ENCODE data around the gene ANKMY1. TPM values are rescaled to one million over a fixed set of nuclear protein-coding genes. Genes with fewer than 3 reads are reported as not detected.

The ANKMY1 gene
- polyA plus RNA-seq, 2 of the 4 experiments (the other 2 are of a cell fraction) = 10.6 to 16.5 TPM

- H3K27ac ChIP-seq = no peak overlapping the region
- ATAC-seq (no peak), DNase-seq (ENCODE audit: low read depth in 1 of 2, low spot score in 1 of 2) (no peak), FAIRE-seq (no peak)
- H3K4me2 ChIP-seq = no peak overlapping the region
- H3K9me3 ChIP-seq = no peaks in the 10 kb centered on the region
- 87% methylated on average over 19 of the region's 20 CpGs for WGBS (ENCODE audit: missing lambda C conversion rate)
- H3K4me3 ChIP-seq = no peak overlapping the region
- POLR2A ChIA-PET = no interaction called here
- CTCF ChIA-PET = interaction anchor here (1.0 to 2.0 kb wide), 3 partner anchors 11 to 247 kb away, joined by 3 to 5 read pairs (median 4); no protein-coding TSS in a partner anchor
- peaks cover 4% of the 10 kb centered on the region; the same call in 2 of the 3 replicates for H3K4me1 ChIP-seq
- TF ChIP-seq BHLHE40 (IDR thresholded peaks at IDR 0.05; ENCODE audit: low read depth, low read length) (no peak), TFCP2L1 (CRISPR knock-in tag; IDR thresholded peaks at IDR 0.05) (no peak)
These were observed 35.4 kb upstream of the ANKMY1 start for GRCh38 chr2:240593026-240593702.

- H3K4me1 ChIP-seq = peaks cover 12% of the 10 kb centered on the region
- no peak overlapping the region for H3K27ac ChIP-seq
- POLR2A ChIA-PET = no interaction called here
- CTCF ChIA-PET = interaction anchor here (1.0 to 2.0 kb wide), 2 partner anchors 12 to 25 kb away, joined by 4 to 5 read pairs; no protein-coding TSS in a partner anchor
- WGBS (ENCODE audit: missing lambda C conversion rate) = 92% methylated on average over 13 of the region's 13 CpGs
- no peak for DNase-seq (ENCODE audit: low read depth in 1 of 2, low spot score in 1 of 2)
- no peak overlapping the region for H3K4me2 ChIP-seq
- no peak overlapping the region for H3K4me3 ChIP-seq
- no peak for ATAC-seq
- H3K9me3 ChIP-seq = no peaks in the 10 kb centered on the region
- FAIRE-seq = no peak
- TF ChIP-seq PHF8 (IDR thresholded peaks at IDR 0.05; ENCODE audit: borderline replicate concordance, low read depth) (no peak), ZC3H11A (IDR thresholded peaks at IDR 0.05) (no peak), FOSB (CRISPR knock-in tag; IDR thresholded peaks at IDR 0.05) (no peak), ESRRA (IDR thresholded peaks at IDR 0.05; ENCODE audit: borderline replicate concordance, low read length) (no peak), GATA3 (IDR thresholded peaks at IDR 0.05; ENCODE audit: borderline replicate concordance) (no peak), RAD21 (conservative IDR thresholded peaks at IDR 0.05 in 1 of 2, IDR thresholded peaks at IDR 0.05 in 1 of 2) (no peak), MAFK (IDR thresholded peaks at IDR 0.05; ENCODE audit: partially characterized antibody) (no peak), SMC3 (IDR thresholded peaks at IDR 0.05) (no peak), HES2 (IDR thresholded peaks at IDR 0.05) (no peak), MAX (IDR thresholded peaks at IDR 0.05) (no peak), BCL3 (IDR thresholded peaks at IDR 0.05) (no peak), RCOR1 (IDR thresholded peaks at IDR 0.05; ENCODE audit: low read depth, low read length) (no peak), CTCF (IDR thresholded peaks at IDR 0.05) (no peak), PBX3 (IDR thresholded peaks at IDR 0.05) (no peak), EP300 (IDR thresholded peaks at IDR 0.05) (no peak), ELK1 (IDR thresholded peaks at IDR 0.05; ENCODE audit: low read depth, low read length) (no peak)
These were observed 34.0 kb upstream of the ANKMY1 start for GRCh38 chr2:240591784-240592183.
